ENCODE measurements around the gene TC2N. TPM values are rescaled to one million over a fixed set of nuclear protein-coding genes. Genes with fewer than 3 reads are reported as not detected.

Gene TC2N
- total RNA-seq, 4 donors from 2014 or later, result 28.0 to 61.7 (median 33.4) TPM

DNA sequence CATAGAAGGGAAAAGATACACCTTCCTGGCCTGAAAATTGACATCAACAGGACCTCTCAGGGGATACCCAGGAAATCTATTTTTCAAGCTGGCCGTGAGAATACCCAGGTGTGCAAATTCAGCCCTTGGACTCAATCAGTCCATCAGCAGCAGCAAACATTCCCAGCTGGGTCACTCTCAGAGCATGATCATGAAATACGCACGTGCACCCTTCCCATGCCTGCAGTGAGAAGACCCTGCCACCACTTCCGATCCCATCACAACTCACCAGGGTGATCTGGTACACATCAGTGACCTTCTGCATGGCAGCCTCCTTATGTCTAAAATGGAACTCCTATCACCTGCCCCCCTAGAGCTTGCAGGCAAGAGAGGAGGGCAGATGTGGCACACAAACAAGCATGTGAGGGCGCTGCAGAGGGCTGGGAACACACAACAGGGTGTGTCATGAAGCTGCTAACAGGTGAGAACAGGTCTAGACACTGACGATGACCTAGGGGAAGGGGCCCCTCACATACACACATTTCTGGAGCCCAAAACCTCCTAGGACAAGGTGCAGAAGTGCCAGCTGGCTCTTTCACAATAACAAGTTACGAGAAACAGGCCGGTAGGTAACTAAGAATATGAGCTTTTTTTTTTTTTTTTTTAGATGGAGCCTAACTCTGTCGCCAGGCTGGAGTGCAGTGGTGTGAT is 37.8 kb upstream of the TC2N start:
- no peak overlapping the region for H3K27ac ChIP-seq
- DNase-seq (ENCODE audit: low spot score in 2 of 2), result no peak
- 72% methylated on average over 9 of the region's 9 CpGs for WGBS
- TF ChIP-seq POLR2A (IDR thresholded peaks at IDR 0.05) (no peak), POLR2AphosphoS5 (IDR thresholded peaks at IDR 0.05) (no peak), EP300 (IDR thresholded peaks at IDR 0.05) (no peak)
- TF ChIP-seq, protein P1, sequence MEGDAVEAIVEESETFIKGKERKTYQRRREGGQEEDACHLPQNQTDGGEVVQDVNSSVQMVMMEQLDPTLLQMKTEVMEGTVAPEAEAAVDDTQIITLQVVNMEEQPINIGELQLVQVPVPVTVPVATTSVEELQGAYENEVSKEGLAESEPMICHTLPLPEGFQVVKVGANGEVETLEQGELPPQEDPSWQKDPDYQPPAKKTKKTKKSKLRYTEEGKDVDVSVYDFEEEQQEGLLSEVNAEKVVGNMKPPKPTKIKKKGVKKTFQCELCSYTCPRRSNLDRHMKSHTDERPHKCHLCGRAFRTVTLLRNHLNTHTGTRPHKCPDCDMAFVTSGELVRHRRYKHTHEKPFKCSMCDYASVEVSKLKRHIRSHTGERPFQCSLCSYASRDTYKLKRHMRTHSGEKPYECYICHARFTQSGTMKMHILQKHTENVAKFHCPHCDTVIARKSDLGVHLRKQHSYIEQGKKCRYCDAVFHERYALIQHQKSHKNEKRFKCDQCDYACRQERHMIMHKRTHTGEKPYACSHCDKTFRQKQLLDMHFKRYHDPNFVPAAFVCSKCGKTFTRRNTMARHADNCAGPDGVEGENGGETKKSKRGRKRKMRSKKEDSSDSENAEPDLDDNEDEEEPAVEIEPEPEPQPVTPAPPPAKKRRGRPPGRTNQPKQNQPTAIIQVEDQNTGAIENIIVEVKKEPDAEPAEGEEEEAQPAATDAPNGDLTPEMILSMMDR (IDR thresholded peaks at IDR 0.05), result no peak
- no peak overlapping the region for H3K4me3 ChIP-seq
- no peaks in the 10 kb centered on the region for H3K27me3 ChIP-seq
- no peaks in the 10 kb centered on the region for H3K36me3 ChIP-seq
- peaks cover 10% of the 10 kb centered on the region for H3K4me1 ChIP-seq
- H3K9me3 ChIP-seq, result no peaks in the 10 kb centered on the region

- H3K9me3 ChIP-seq, result no peaks in the 10 kb centered on the region
- DNase-seq (ENCODE audit: low spot score in 2 of 2), result no peak
- no peak overlapping the region for H3K4me3 ChIP-seq
- no peaks in the 10 kb centered on the region for H3K36me3 ChIP-seq
- H3K27me3 ChIP-seq, result no peaks in the 10 kb centered on the region
- peaks cover 16% of the 10 kb centered on the region for H3K4me1 ChIP-seq
- TF ChIP-seq POLR2AphosphoS5 (IDR thresholded peaks at IDR 0.05) (no peak), POLR2A (IDR thresholded peaks at IDR 0.05) (no peak), EP300 (IDR thresholded peaks at IDR 0.05) (no peak)
- TF ChIP-seq, protein P1 (IDR thresholded peaks at IDR 0.05), result no peak
- WGBS, result 78% methylated on average over 8 of the region's 8 CpGs
- no peak overlapping the region for H3K27ac ChIP-seq
Observed at GRCh38 chr14:91904483-91904882, 37.1 kb upstream of the TC2N start.

GRCh38 chr14:91903070-91903469 is 35.7 kb upstream of the TC2N start:
- Histone ChIP-seq H3K9me3 (no peaks in the 10 kb centered on the region), H3K4me1 (peaks cover 26% of the 10 kb centered on the region), H3K36me3 (no peaks in the 10 kb centered on the region), H3K4me3 (no peak overlapping the region), H3K27me3 (no peaks in the 10 kb centered on the region), H3K27ac (peak overlapping the region; percentile 27)
- TF ChIP-seq EP300 (IDR thresholded peaks at IDR 0.05), result no peak
- no peak for TF ChIP-seq POLR2A (IDR thresholded peaks at IDR 0.05)
- no peak for TF ChIP-seq POLR2AphosphoS5 (IDR thresholded peaks at IDR 0.05)
- TF ChIP-seq, protein P1 (IDR thresholded peaks at IDR 0.05), result no peak
- WGBS, result 64% methylated on average over 2 of the region's 2 CpGs
- DNase-seq (ENCODE audit: low spot score in 2 of 2), result no peak

- TF ChIP-seq POLR2A (IDR thresholded peaks at IDR 0.05), result no peak
- no peak for TF ChIP-seq POLR2AphosphoS5 (IDR thresholded peaks at IDR 0.05)
- TF ChIP-seq EP300 (IDR thresholded peaks at IDR 0.05), result no peak
- TF ChIP-seq, protein P1 (IDR thresholded peaks at IDR 0.05), result no peak
- Histone ChIP-seq H3K4me3 (no peak overlapping the region), H3K27ac (peak overlapping the region; percentile 42), H3K36me3 (no peaks in the 10 kb centered on the region), H3K27me3 (no peaks in the 10 kb centered on the region), H3K9me3 (no peaks in the 10 kb centered on the region), H3K4me1 (peaks cover 32% of the 10 kb centered on the region)
- DNase-seq (ENCODE audit: low spot score in 2 of 2), result no peak
- WGBS, result 70% methylated on average over 3 of the region's 3 CpGs
Observed at GRCh38 chr14:91902336-91902735, 35.0 kb upstream of the TC2N start.

GRCh38 chr14:91901449-91902226 is 34.3 kb upstream of the TC2N start:
- peaks cover 39% of the 10 kb centered on the region for H3K4me1 ChIP-seq
- H3K27ac ChIP-seq, result peak overlapping the region; percentile 42
- 40% methylated on average over 9 of the region's 9 CpGs for WGBS

More at GRCh38 chr14:91901449-91902226, 34.3 kb upstream of the TC2N start:
- DNase-seq (ENCODE audit: low spot score in 2 of 2), result no peak
- no peaks in the 10 kb centered on the region for H3K36me3 ChIP-seq
- TF ChIP-seq POLR2AphosphoS5 (IDR thresholded peaks at IDR 0.05), result peak in 1 of 3 donors; percentile 38
- TF ChIP-seq, protein P1 (IDR thresholded peaks at IDR 0.05), result no peak
- TF ChIP-seq EP300 (IDR thresholded peaks at IDR 0.05), result no peak
- no peak overlapping the region for H3K4me3 ChIP-seq
- H3K27me3 ChIP-seq, result no peaks in the 10 kb centered on the region
- no peaks in the 10 kb centered on the region for H3K9me3 ChIP-seq
